ENCODE measurements around the gene IRGQ.

Gene IRGQ

GRCh38 chr19:43619262-43620060 is 23.5 kb upstream of the IRGQ start, which contains the start of gene ZNF428 (continued):
- TF ChIP-seq ZNF148 (tag by site-specific recombination; IDR thresholded peaks at IDR 0.05; ENCODE audit: borderline replicate concordance) (no peak; the same call in 1 of the 2 replicates), ZNF555 (tag by site-specific recombination; conservative IDR thresholded peaks at IDR 0.05) (no peak), GFI1B (tag by site-specific recombination; IDR thresholded peaks at IDR 0.05) (peak; percentile 8; the same call in 1 of the 2 replicates), ZNF629 (tag by site-specific recombination; IDR thresholded peaks at IDR 0.05) (peak; percentile 66), HOXC10 (CRISPR knock-in tag; IDR thresholded peaks at IDR 0.05) (no peak), ZSCAN16 (tag by site-specific recombination; IDR thresholded peaks at IDR 0.05) (peak; percentile 57), ZNF768 (tag by site-specific recombination; IDR thresholded peaks at IDR 0.05) (no peak), PATZ1 (tag by site-specific recombination; IDR thresholded peaks at IDR 0.05) (peak; percentile 96), KLF9 (tag by site-specific recombination; IDR thresholded peaks at IDR 0.05; ENCODE audit: low read depth) (peak; percentile 68), GLI2 (tag by site-specific recombination; IDR thresholded peaks at IDR 0.05; ENCODE audit: borderline replicate concordance, low read depth) (no peak), MEIS1 (CRISPR knock-in tag; IDR thresholded peaks at IDR 0.05; ENCODE audit: borderline replicate concordance) (no peak), ZSCAN23 (tag by site-specific recombination; IDR thresholded peaks at IDR 0.05) (no peak), ZNF596 (tag by site-specific recombination; IDR thresholded peaks at IDR 0.05) (peak; percentile 40; the same call in 1 of the 2 replicates), ZNF776 (tag by site-specific recombination; IDR thresholded peaks at IDR 0.05; ENCODE audit: borderline replicate concordance) (no peak), ZNF37A (tag by site-specific recombination; IDR thresholded peaks at IDR 0.05) (peak; percentile 51; the same call in 1 of the 2 replicates), KLF1 (tag by site-specific recombination; IDR thresholded peaks at IDR 0.05) (peak; percentile 7), KLF10 (tag by site-specific recombination; IDR thresholded peaks at IDR 0.05) (0 out of 2 replicates have a peak, but pooled peaks have one; percentile 75), ZNF114 (tag by site-specific recombination; IDR thresholded peaks at IDR 0.05) (no peak), BCL6B (tag by site-specific recombination; IDR thresholded peaks at IDR 0.05) (no peak), ZNF561 (tag by site-specific recombination; IDR thresholded peaks at IDR 0.05; ENCODE audit: borderline replicate concordance) (peak; percentile 94), ZNF366 (tag by site-specific recombination; conservative IDR thresholded peaks at IDR 0.05) (0 out of 2 replicates have a peak, but pooled peaks have one; percentile 62), ZBTB8A (tag by site-specific recombination; IDR thresholded peaks at IDR 0.05) (peak; percentile 63; the same call in 1 of the 2 replicates), ATF2 (tag by site-specific recombination; IDR thresholded peaks at IDR 0.05; ENCODE audit: low read depth) (0 out of 2 replicates have a peak, but pooled peaks have one; percentile 1), ZNF521 (tag by site-specific recombination; IDR thresholded peaks at IDR 0.05) (no peak), ZNF112 (tag by site-specific recombination; IDR thresholded peaks at IDR 0.05) (no peak), ZNF660 (tag by site-specific recombination; IDR thresholded peaks at IDR 0.05) (0 out of 2 replicates have a peak, but pooled peaks have one; percentile 84), ZNF626 (tag by site-specific recombination; IDR thresholded peaks at IDR 0.05) (no peak), ZBTB6 (tag by site-specific recombination; IDR thresholded peaks at IDR 0.05) (peak; percentile 6; the same call in 1 of the 2 replicates), ZNF341 (tag by site-specific recombination; IDR thresholded peaks at IDR 0.05; ENCODE audit: low read depth) (peak; percentile 77; the same call in 1 of the 2 replicates), ZNF426 (tag by site-specific recombination; IDR thresholded peaks at IDR 0.05) (no peak)
